ENCODE results near the gene GNG7.

GRCh38 chr19:2615782-2616181 is 86.7 kb downstream of the GNG7 start:
- TF ChIP-seq CTCF (conservative IDR thresholded peaks at IDR 0.05 in 1 of 2, IDR thresholded peaks at IDR 0.05 in 1 of 2; ENCODE audit: extremely low read depth in 1 of 2, insufficient read depth in 1 of 2, low read depth in 1 of 2, low read length in 2 of 2) (no peak), EZH2 (IDR thresholded peaks at IDR 0.05; ENCODE audit: borderline replicate concordance, low read length) (no peak)

Measured in mammary epithelial cell (primary cell).